H9 (cell line): ENCODE data around the gene ARHGEF1. TPM values are rescaled to one million over a fixed set of nuclear protein-coding genes. Genes with fewer than 3 reads are reported as not detected.

ENCODE experiments used
- DNase-seq: peaks from one replicate; pipeline ENCODE4 v3.0.0-alpha.2; 2017
- H2AFZ ChIP-seq: one replicate; pipeline ENCODE4 v1.6.1; 2013; ENCODE audit warnings: mild to moderate bottlenecking, low read length, control low read depth, moderate library complexity
- H2AK5ac ChIP-seq: 2 replicates; pipeline ENCODE4 v1.6.1; 2013; ENCODE audit warnings: low read length, control low read depth, mixed read lengths; ENCODE audit not compliant: insufficient read length
- H2BK120ac ChIP-seq: one replicate; pipeline ENCODE4 v1.6.1; 2013; ENCODE audit warnings: low read depth, mild to moderate bottlenecking, low read length, control low read depth, inconsistent platforms; ENCODE audit not compliant: poor library complexity, severe bottlenecking
- H2BK12ac ChIP-seq: 2 replicates; pipeline ENCODE4 v1.6.1; 2013; ENCODE audit warnings: low read length, control low read depth, mixed read lengths, low read depth; ENCODE audit not compliant: insufficient read length
- H2BK15ac ChIP-seq: 2 replicates; pipeline ENCODE4 v1.6.1; 2013; ENCODE audit warnings: low read depth, low read length, control low read depth
- H2BK20ac ChIP-seq: one replicate; pipeline ENCODE4 v1.6.1; 2013; ENCODE audit warnings: low read depth, mild to moderate bottlenecking, low read length, control low read depth, inconsistent platforms; ENCODE audit not compliant: poor library complexity, severe bottlenecking
- H2BK5ac ChIP-seq: 2 replicates; pipeline ENCODE4 v1.6.1; 2013; ENCODE audit warnings: low read length, control low read depth, mixed read lengths; ENCODE audit not compliant: insufficient read length
- H3K14ac ChIP-seq: 2 replicates; pipeline ENCODE4 v1.6.1; 2013; ENCODE audit warnings: low read length, control low read depth; ENCODE audit not compliant: insufficient read depth
- H3K18ac ChIP-seq: 2 replicates; pipeline ENCODE4 v1.6.1; 2013; ENCODE audit warnings: low read depth, mild to moderate bottlenecking, mixed read lengths, low read length, control low read depth; ENCODE audit not compliant: insufficient read length
- H3K23ac ChIP-seq: 2 replicates; pipeline ENCODE4 v1.6.1; 2013; ENCODE audit warnings: low read length, control low read depth, mixed read lengths, low read depth; ENCODE audit not compliant: insufficient read length
- H3K23me2 ChIP-seq: 2 replicates; pipeline ENCODE4 v1.6.1; 2013; ENCODE audit warnings: low read depth, mild to moderate bottlenecking, mixed read lengths, low read length, control low read depth; ENCODE audit not compliant: insufficient read length, poor library complexity, severe bottlenecking
- H3K27ac ChIP-seq: 2 replicates; pipeline ENCODE4 v1.5.1; 2013; ENCODE audit warnings: low read length, control low read depth, mixed read lengths, low read depth; ENCODE audit not compliant: insufficient read length
- H3K27me3 ChIP-seq: 2 replicates; pipeline ENCODE4 v1.6.1; 2013; ENCODE audit warnings: low read length, control low read depth, inconsistent platforms; ENCODE audit not compliant: insufficient read depth
- H3K4ac ChIP-seq: 2 replicates; pipeline ENCODE4 v1.6.1; 2013; ENCODE audit warnings: low read depth, mild to moderate bottlenecking, control low read depth, inconsistent platforms, low read length, moderate library complexity
- H3K4me1 ChIP-seq: 2 replicates; pipeline ENCODE4 v1.6.1; 2013; ENCODE audit warnings: low read length, control low read depth, inconsistent platforms; ENCODE audit not compliant: insufficient read depth
- H3K4me2 ChIP-seq: 2 replicates; pipeline ENCODE4 v1.6.1; 2013; ENCODE audit warnings: low read length, control low read depth, mixed read lengths; ENCODE audit not compliant: insufficient read length, insufficient read depth
- H3K56ac ChIP-seq: 2 replicates; pipeline ENCODE4 v1.6.1; 2013; ENCODE audit warnings: low read depth, mild to moderate bottlenecking, mixed read lengths, low read length, control low read depth; ENCODE audit not compliant: insufficient read length
- H3K79me1 ChIP-seq: 2 replicates; pipeline ENCODE4 v1.6.1; 2013; ENCODE audit warnings: low read depth, mild to moderate bottlenecking, moderate library complexity, low read length, control low read depth, inconsistent platforms; ENCODE audit not compliant: insufficient read depth, poor library complexity, severe bottlenecking
- H3K79me2 ChIP-seq: 2 replicates; pipeline ENCODE4 v1.6.1; 2013; ENCODE audit warnings: low read length, control low read depth, inconsistent platforms; ENCODE audit not compliant: insufficient read depth
- H3K9ac ChIP-seq: 2 replicates; pipeline ENCODE4 v1.6.1; 2013; ENCODE audit warnings: low read length, control low read depth, mixed read lengths; ENCODE audit not compliant: insufficient read length; ENCODE audit errors: extremely low read depth
- H3K9me3 ChIP-seq: one replicate; pipeline ENCODE4 v1.6.1; 2013; ENCODE audit warnings: low read depth, low read length, inconsistent platforms; ENCODE audit not compliant: control insufficient read depth
- H3T11ph ChIP-seq: one replicate; pipeline ENCODE4 v1.6.1; 2013; ENCODE audit warnings: mild to moderate bottlenecking, low read length, control low read depth, inconsistent platforms
- H4K20me1 ChIP-seq: one replicate; pipeline ENCODE4 v1.6.1; 2013; ENCODE audit not compliant: control insufficient read depth, insufficient read length, insufficient read depth
- H4K5ac ChIP-seq: 2 replicates; pipeline ENCODE4 v1.6.1; 2013; ENCODE audit warnings: low read depth, mild to moderate bottlenecking, mixed read lengths, low read length, control low read depth; ENCODE audit not compliant: insufficient read length
- H4K8ac ChIP-seq: replicated peaks from 2 replicates; pipeline ENCODE4 v1.6.1; 2013; ENCODE audit warnings: low read length, control low read depth, mixed read lengths, low read depth; ENCODE audit not compliant: insufficient read length
- H4K91ac ChIP-seq: 2 replicates; pipeline ENCODE4 v1.6.1; 2013; ENCODE audit warnings: low read depth, mild to moderate bottlenecking, moderate library complexity, mixed read lengths, low read length, control low read depth; ENCODE audit not compliant: insufficient read length
- H3K27ac Mint-ChIP-seq, 3 experiments: 2 replicates in 2 of 3; 3 replicates in 1 of 3; pipeline ENCODE4 v1.8.0; 2020 to 2021; ENCODE audit warnings: mixed read lengths in 3 of 3, mild to moderate bottlenecking in 1 of 3, moderate library complexity in 1 of 3
- H3K27me3 Mint-ChIP-seq: 2 replicates; pipeline ENCODE4 v1.8.0; 2021; ENCODE audit warnings: low read depth, mild to moderate bottlenecking, moderate library complexity, mixed read lengths
- H3K36me3 Mint-ChIP-seq, 3 experiments: 2 replicates in 2 of 3; 3 replicates in 1 of 3; pipeline ENCODE4 v1.8.0; 2020 to 2021; ENCODE audit warnings: low read depth in 3 of 3, mixed read lengths in 3 of 3; ENCODE audit not compliant: insufficient read depth in 1 of 3
- H3K4me1 Mint-ChIP-seq, 2 experiments: 2 replicates each; pipeline ENCODE4 v1.8.0; 2020; ENCODE audit warnings: mixed read lengths in 2 of 2
- H3K4me3 Mint-ChIP-seq, 2 experiments: 2 replicates in 1 of 2; 3 replicates in 1 of 2; pipeline ENCODE4 v1.8.0; 2020 to 2021; ENCODE audit warnings: mild to moderate bottlenecking in 2 of 2, mixed read lengths in 2 of 2, moderate library complexity in 1 of 2
- H3K9me3 Mint-ChIP-seq, 2 experiments: 2 replicates in 1 of 2; 3 replicates in 1 of 2; pipeline ENCODE4 v1.8.0; 2020; ENCODE audit warnings: mild to moderate bottlenecking in 2 of 2, mixed read lengths in 2 of 2, moderate library complexity in 1 of 2
- WGBS: extraction: QIAGEN DNeasy Blood & Tissue Kit; methylation state at CpG from one replicate; pipeline ENCODE4 v1.1.7; 2013; ENCODE audit warnings: missing lambda C conversion rate, low lambda C conversion rate, mixed read lengths; ENCODE audit not compliant: insufficient read length; ENCODE audit errors: extremely low coverage; 5-methylcytosine and 5-hydroxymethylcytosine counted together
- total RNA-seq: library from RNA; stranded (reverse); gene quantifications from 2 replicates; pipeline ENCODE4 v1.2.1, GENCODE V29; 2021
- TF ChIP-seq, protein P1 (sequence below): fragments of 200-600 bp; sonication (generic); conservative IDR thresholded peaks from 3 replicates; pipeline ENCODE4 v1.8.0; 2021; ENCODE audit warnings: antibody characterized with exemption, mild to moderate bottlenecking

Gene ARHGEF1
- total RNA-seq, 1 experiment from 2014 or later: 50.3 TPM

DNA sequence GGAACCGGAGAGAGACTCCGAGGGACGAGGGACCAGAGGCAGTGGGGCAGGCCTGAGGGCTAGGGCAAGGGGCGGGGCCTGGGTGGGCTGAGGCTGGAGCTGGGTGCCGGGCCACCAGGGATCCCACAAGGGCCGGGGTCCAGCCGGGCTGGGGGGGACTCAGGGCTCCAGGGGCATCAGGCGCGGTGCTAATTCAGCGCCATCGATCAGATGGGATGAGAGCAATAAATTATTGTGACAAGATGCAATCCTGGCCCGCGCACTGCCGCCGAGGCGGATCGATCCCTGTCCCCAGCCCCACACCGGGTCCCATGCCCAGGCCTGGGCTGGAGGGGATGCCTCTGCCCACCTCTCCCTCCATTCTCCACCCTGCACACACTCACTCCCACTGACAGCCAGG is 39.6 kb downstream of the ARHGEF1 start:
- H3K23ac ChIP-seq: no peak overlapping the region
- H3K56ac ChIP-seq: no peak overlapping the region
- no peaks in the 10 kb centered on the region; a peak in 2 of 5 replicates for H3K9me3 Mint-ChIP-seq
- H3K4me1 ChIP-seq: no peaks in the 10 kb centered on the region; the same call in 1 of the 2 replicates
- WGBS: no CpG with 5 or more reads among the region's 18 CpGs
- no peak overlapping the region for H4K8ac ChIP-seq
- H2AK5ac ChIP-seq: no peak overlapping the region
- no peak overlapping the region for H3K14ac ChIP-seq
- H3K27ac Mint-ChIP-seq: no peak overlapping the region
- H4K91ac ChIP-seq: no peak overlapping the region
- H3K9me3 ChIP-seq: no peaks in the 10 kb centered on the region
- H2BK15ac ChIP-seq: no peak overlapping the region
- H3K4me1 Mint-ChIP-seq: peaks cover 0 to 14% of the 10 kb centered on the region in 2 experiments; a peak in 2 of 4 replicates
- DNase-seq: no peak
- no peak overlapping the region for H2AFZ ChIP-seq
- H3K79me2 ChIP-seq: no peaks in the 10 kb centered on the region
- no peak overlapping the region for H3K18ac ChIP-seq
- H2BK120ac ChIP-seq: no peak overlapping the region
- H3K4me3 Mint-ChIP-seq: peak overlapping the region in 1 of 2 experiments; percentile 70; a peak in 3 of 5 replicates
- no peak overlapping the region for H2BK12ac ChIP-seq
- no peaks in the 10 kb centered on the region for H3K36me3 Mint-ChIP-seq
- H4K5ac ChIP-seq: no peak overlapping the region
- H3K27me3 Mint-ChIP-seq: peaks cover 16% of the 10 kb centered on the region
- no peak overlapping the region for H3K4ac ChIP-seq
- H2BK5ac ChIP-seq: no peak overlapping the region
- no peak overlapping the region for H3K9ac ChIP-seq
- no peak overlapping the region for H3T11ph ChIP-seq
- H4K20me1 ChIP-seq: peaks cover 5% of the 10 kb centered on the region
- TF ChIP-seq, protein P1, sequence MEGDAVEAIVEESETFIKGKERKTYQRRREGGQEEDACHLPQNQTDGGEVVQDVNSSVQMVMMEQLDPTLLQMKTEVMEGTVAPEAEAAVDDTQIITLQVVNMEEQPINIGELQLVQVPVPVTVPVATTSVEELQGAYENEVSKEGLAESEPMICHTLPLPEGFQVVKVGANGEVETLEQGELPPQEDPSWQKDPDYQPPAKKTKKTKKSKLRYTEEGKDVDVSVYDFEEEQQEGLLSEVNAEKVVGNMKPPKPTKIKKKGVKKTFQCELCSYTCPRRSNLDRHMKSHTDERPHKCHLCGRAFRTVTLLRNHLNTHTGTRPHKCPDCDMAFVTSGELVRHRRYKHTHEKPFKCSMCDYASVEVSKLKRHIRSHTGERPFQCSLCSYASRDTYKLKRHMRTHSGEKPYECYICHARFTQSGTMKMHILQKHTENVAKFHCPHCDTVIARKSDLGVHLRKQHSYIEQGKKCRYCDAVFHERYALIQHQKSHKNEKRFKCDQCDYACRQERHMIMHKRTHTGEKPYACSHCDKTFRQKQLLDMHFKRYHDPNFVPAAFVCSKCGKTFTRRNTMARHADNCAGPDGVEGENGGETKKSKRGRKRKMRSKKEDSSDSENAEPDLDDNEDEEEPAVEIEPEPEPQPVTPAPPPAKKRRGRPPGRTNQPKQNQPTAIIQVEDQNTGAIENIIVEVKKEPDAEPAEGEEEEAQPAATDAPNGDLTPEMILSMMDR: no peak
- H3K27ac ChIP-seq: no peak overlapping the region
- H3K27me3 ChIP-seq: peaks cover 94% of the 10 kb centered on the region
- peak overlapping the region; percentile 51 for H3K4me2 ChIP-seq
- H3K23me2 ChIP-seq: no peaks in the 10 kb centered on the region
- no peaks in the 10 kb centered on the region for H3K79me1 ChIP-seq
- H2BK20ac ChIP-seq: no peak overlapping the region
